Neural crest cell (in vitro differentiated cells): Measurements from ENCODE around the gene CPE. TPM values are rescaled to one million over a fixed set of nuclear protein-coding genes. Genes with fewer than 3 reads are reported as not detected.

Experiments
- DNase-seq: peaks from one replicate; pipeline ENCODE4 v3.0.0; 2021; ENCODE audit warnings: low read depth, mixed read lengths, low spot score
- H3K27ac Mint-ChIP-seq: one replicate; pipeline ENCODE4 v1.8.0; 2021; ENCODE audit warnings: mild to moderate bottlenecking, mixed read lengths; ENCODE audit not compliant: unreplicated experiment
- H3K27me3 Mint-ChIP-seq: 2 replicates; pipeline ENCODE4 v1.8.0; 2021; ENCODE audit warnings: low read depth, mild to moderate bottlenecking, mixed read lengths
- H3K36me3 Mint-ChIP-seq: 2 replicates; pipeline ENCODE4 v1.8.0; 2021; ENCODE audit warnings: low read depth, mild to moderate bottlenecking, mixed read lengths
- H3K4me1 Mint-ChIP-seq: 2 replicates; pipeline ENCODE4 v1.8.0; 2021; ENCODE audit warnings: mixed read lengths
- H3K4me3 Mint-ChIP-seq: one replicate; pipeline ENCODE4 v1.8.0; 2021; ENCODE audit warnings: mild to moderate bottlenecking, mixed read lengths
- H3K9me3 Mint-ChIP-seq: 2 replicates; pipeline ENCODE4 v1.8.0; 2021; ENCODE audit warnings: mixed read lengths
- total RNA-seq: library from RNA; stranded (reverse); gene quantifications from 2 replicates; pipeline ENCODE4 v1.2.1, GENCODE V29; 2021
- TF ChIP-seq, protein P1 (sequence below): fragments of 200-600 bp; sonication (generic); conservative IDR thresholded peaks from 2 replicates; pipeline ENCODE4 v1.5.0; 2021; ENCODE audit warnings: antibody characterized with exemption, mild to moderate bottlenecking

CPE gene
- total RNA-seq, 1 donor from 2014 or later, result 65.2 TPM

GRCh38 chr4:165393704-165394103 lies 14.9 kb downstream of the CPE start:
- Mint-ChIP-seq H3K4me3 (no peak overlapping the region), H3K27ac (peak overlapping the region; percentile 3), H3K36me3 (peaks cover 3% of the 10 kb centered on the region), H3K27me3 (no peaks in the 10 kb centered on the region), H3K9me3 (no peaks in the 10 kb centered on the region), H3K4me1 (peaks cover 5% of the 10 kb centered on the region)
- DNase-seq, result no peak
- TF ChIP-seq, protein P1, sequence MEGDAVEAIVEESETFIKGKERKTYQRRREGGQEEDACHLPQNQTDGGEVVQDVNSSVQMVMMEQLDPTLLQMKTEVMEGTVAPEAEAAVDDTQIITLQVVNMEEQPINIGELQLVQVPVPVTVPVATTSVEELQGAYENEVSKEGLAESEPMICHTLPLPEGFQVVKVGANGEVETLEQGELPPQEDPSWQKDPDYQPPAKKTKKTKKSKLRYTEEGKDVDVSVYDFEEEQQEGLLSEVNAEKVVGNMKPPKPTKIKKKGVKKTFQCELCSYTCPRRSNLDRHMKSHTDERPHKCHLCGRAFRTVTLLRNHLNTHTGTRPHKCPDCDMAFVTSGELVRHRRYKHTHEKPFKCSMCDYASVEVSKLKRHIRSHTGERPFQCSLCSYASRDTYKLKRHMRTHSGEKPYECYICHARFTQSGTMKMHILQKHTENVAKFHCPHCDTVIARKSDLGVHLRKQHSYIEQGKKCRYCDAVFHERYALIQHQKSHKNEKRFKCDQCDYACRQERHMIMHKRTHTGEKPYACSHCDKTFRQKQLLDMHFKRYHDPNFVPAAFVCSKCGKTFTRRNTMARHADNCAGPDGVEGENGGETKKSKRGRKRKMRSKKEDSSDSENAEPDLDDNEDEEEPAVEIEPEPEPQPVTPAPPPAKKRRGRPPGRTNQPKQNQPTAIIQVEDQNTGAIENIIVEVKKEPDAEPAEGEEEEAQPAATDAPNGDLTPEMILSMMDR, result no peak

- DNase-seq, result no peak
- Mint-ChIP-seq H3K4me3 (no peak overlapping the region), H3K27me3 (no peaks in the 10 kb centered on the region), H3K4me1 (peaks cover 7% of the 10 kb centered on the region), H3K36me3 (peaks cover 3% of the 10 kb centered on the region), H3K27ac (no peak overlapping the region), H3K9me3 (no peaks in the 10 kb centered on the region)
- TF ChIP-seq, protein P1, result no peak
These were observed 15.5 kb downstream of the CPE start for GRCh38 chr4:165394275-165394674.

GRCh38 chr4:165398570-165398969 lies 19.8 kb downstream of the CPE start:
- Mint-ChIP-seq H3K27ac (no peak overlapping the region), H3K4me3 (peak overlapping the region; percentile 20), H3K27me3 (no peaks in the 10 kb centered on the region), H3K9me3 (peaks cover 2% of the 10 kb centered on the region), H3K4me1 (peaks cover 7% of the 10 kb centered on the region), H3K36me3 (peaks cover 8% of the 10 kb centered on the region)
- TF ChIP-seq, protein P1, result no peak
- DNase-seq, result peak; percentile 11

DNA sequence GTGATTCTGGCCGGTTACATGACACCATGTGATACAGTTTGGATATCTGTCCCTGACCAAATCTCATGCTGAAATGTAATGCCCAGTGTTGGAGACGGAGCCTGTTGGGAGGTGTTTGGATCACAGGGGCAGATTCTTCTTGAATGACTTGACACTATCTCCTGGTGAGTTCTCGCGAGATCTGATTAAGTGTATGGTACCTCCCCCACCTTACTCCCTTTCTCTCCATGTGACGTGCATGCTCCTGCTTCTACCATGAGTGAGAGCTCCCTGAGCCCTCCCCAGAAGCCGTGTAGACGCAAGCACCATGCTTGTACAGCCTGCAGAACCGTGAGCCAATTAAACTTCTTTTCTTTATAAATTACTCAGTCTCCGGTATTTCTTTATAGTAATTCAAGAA lies 23.6 kb downstream of the CPE start:
- DNase-seq, result no peak
- Mint-ChIP-seq H3K9me3 (peaks cover 2% of the 10 kb centered on the region), H3K4me3 (no peak overlapping the region), H3K27ac (no peak overlapping the region), H3K27me3 (no peaks in the 10 kb centered on the region), H3K4me1 (peaks cover 7% of the 10 kb centered on the region), H3K36me3 (peaks cover 17% of the 10 kb centered on the region)
- TF ChIP-seq, protein P1, result no peak

DNA sequence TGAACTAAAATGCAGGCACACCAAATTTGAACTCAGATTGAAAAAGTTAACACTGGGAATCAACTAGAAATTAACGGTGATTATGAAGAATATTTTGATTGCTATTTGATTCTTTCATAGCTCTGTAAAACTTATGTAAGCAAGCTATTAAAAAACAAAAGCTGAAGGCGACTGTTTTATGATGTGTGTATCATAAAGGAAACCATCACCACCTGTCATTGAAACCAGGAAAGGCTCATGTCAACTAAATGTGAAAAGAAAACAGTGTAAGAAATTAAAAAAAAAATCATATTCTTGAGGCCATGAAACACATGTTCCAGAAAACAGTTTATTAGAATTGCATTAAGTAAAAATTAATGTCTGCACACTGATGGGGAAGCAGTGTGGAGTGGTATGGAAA lies 24.2 kb downstream of the CPE start:
- peaks cover 19% of the 10 kb centered on the region for H3K36me3 Mint-ChIP-seq
- TF ChIP-seq, protein P1, result no peak
- peaks cover 7% of the 10 kb centered on the region for H3K4me1 Mint-ChIP-seq
- no peak overlapping the region for H3K4me3 Mint-ChIP-seq
- H3K27me3 Mint-ChIP-seq, result no peaks in the 10 kb centered on the region
- H3K27ac Mint-ChIP-seq, result no peak overlapping the region
- no peak for DNase-seq
- peaks cover 2% of the 10 kb centered on the region for H3K9me3 Mint-ChIP-seq

- H3K9me3 Mint-ChIP-seq, result peaks cover 2% of the 10 kb centered on the region
- DNase-seq, result no peak
- no peak overlapping the region for H3K4me3 Mint-ChIP-seq
- TF ChIP-seq, protein P1, result no peak
- no peaks in the 10 kb centered on the region for H3K27me3 Mint-ChIP-seq
- H3K27ac Mint-ChIP-seq, result no peak overlapping the region
- peaks cover 20% of the 10 kb centered on the region for H3K36me3 Mint-ChIP-seq
- peaks cover 2% of the 10 kb centered on the region for H3K4me1 Mint-ChIP-seq
These were observed 24.8 kb downstream of the CPE start for GRCh38 chr4:165403637-165404036.
